DOHH2 (cell line): ENCODE results near the gene SIRT7.

ENCODE experiments used
- H3F3A ChIP-seq: fragments of 200-600 bp; sonication (generic), shearing (Covaris generic); 2 replicates; pipeline ENCODE4 v1.6.0; 2016; ENCODE audit warnings: antibody characterized with exemption, mild to moderate bottlenecking; ENCODE audit not compliant: control insufficient read depth, insufficient read depth
- H3K27ac ChIP-seq: fragments of 200-600 bp; sonication (generic); 2 replicates; pipeline ENCODE4 v1.5.1; 2014; ENCODE audit warnings: low read depth, mild to moderate bottlenecking, low read length, moderate library complexity
- H3K27me3 ChIP-seq: fragments of 200-600 bp; sonication (generic); 2 replicates; pipeline ENCODE4 v1.6.1; 2014; ENCODE audit warnings: mild to moderate bottlenecking, low read length, mixed read lengths; ENCODE audit not compliant: control insufficient read depth
- H3K36me3 ChIP-seq: fragments of 200-600 bp; sonication (generic); 2 replicates; pipeline ENCODE4 v1.6.1; 2014; ENCODE audit warnings: mild to moderate bottlenecking, low read length, moderate library complexity, mixed read lengths; ENCODE audit not compliant: control insufficient read depth
- H3K4me1 ChIP-seq: fragments of 200-600 bp; sonication (generic); 2 replicates; pipeline ENCODE4 v1.6.1; 2014; ENCODE audit warnings: mild to moderate bottlenecking, low read length, mixed read lengths; ENCODE audit not compliant: control insufficient read depth
- H3K4me2 ChIP-seq: fragments of 200-600 bp; sonication (generic); 2 replicates; pipeline ENCODE4 v1.6.0; 2014; ENCODE audit warnings: mild to moderate bottlenecking, low read length, moderate library complexity
- H3K4me3 ChIP-seq: fragments of 200-600 bp; sonication (generic); 2 replicates; pipeline ENCODE4 v1.5.1; 2014; ENCODE audit warnings: mild to moderate bottlenecking, low read length, mixed read lengths
- H3K79me2 ChIP-seq: fragments of 200-600 bp; sonication (generic); 2 replicates; pipeline ENCODE4 v1.6.1; 2014; ENCODE audit warnings: mild to moderate bottlenecking, low read length, mixed read lengths; ENCODE audit not compliant: control insufficient read depth
- H3K9me2 ChIP-seq: fragments of 200-600 bp; sonication (generic); replicated peaks from 2 replicates; pipeline ENCODE4 v1.6.1; 2014; ENCODE audit warnings: mild to moderate bottlenecking, low read length, mixed read lengths; ENCODE audit not compliant: control insufficient read depth
- H3K9me3 ChIP-seq: fragments of 200-600 bp; sonication (generic); 2 replicates; pipeline ENCODE4 v1.6.1; 2014; ENCODE audit warnings: antibody characterized with exemption, low read length, mixed read lengths; ENCODE audit not compliant: control insufficient read depth, insufficient read depth
- H4K20me1 ChIP-seq: fragments of 200-600 bp; sonication (generic); 2 replicates; pipeline ENCODE4 v1.6.0; 2014; ENCODE audit warnings: low read depth, mild to moderate bottlenecking, antibody characterized with exemption, low read length, moderate library complexity; ENCODE audit not compliant: control insufficient read depth, insufficient read depth
- EZH2phosphoT487 ChIP-seq: fragments of 200-600 bp; sonication (generic); IDR thresholded peaks from 2 replicates; pipeline ENCODE4 v1.6.1; 2017; ENCODE audit warnings: borderline replicate concordance, mild to moderate bottlenecking, antibody characterized with exemption, low read length, moderate library complexity, mixed read lengths
- TF ChIP-seq, protein P1 (sequence below): fragments of 200-600 bp; sonication (generic); IDR thresholded peaks from one replicate; pipeline ENCODE4 v1.5.1; 2014; ENCODE audit warnings: antibody characterized with exemption, mild to moderate bottlenecking, low read depth, low read length; ENCODE audit not compliant: poor library complexity, severe bottlenecking

The SIRT7 gene

GRCh38 chr17:81916234-81917001, 1.6 kb downstream of the SIRT7 start:
- peaks cover 67% of the 10 kb centered on the region for H3K36me3 ChIP-seq
- no peak overlapping the region for H3K27ac ChIP-seq
- H3K79me2 ChIP-seq: peaks cover 48% of the 10 kb centered on the region
- H3K9me2 ChIP-seq: no peaks in the 10 kb centered on the region
- H3F3A ChIP-seq: peaks cover 11% of the 10 kb centered on the region
- no peaks in the 10 kb centered on the region for H3K9me3 ChIP-seq
- peaks cover 23% of the 10 kb centered on the region; the same call in 1 of the 2 replicates for H4K20me1 ChIP-seq
- H3K27me3 ChIP-seq: no peaks in the 10 kb centered on the region
- H3K4me1 ChIP-seq: peaks cover 20% of the 10 kb centered on the region
- peak overlapping the region; percentile 84 for H3K4me3 ChIP-seq
- H3K4me2 ChIP-seq: peak overlapping the region; percentile 96
- TF ChIP-seq, protein P1, sequence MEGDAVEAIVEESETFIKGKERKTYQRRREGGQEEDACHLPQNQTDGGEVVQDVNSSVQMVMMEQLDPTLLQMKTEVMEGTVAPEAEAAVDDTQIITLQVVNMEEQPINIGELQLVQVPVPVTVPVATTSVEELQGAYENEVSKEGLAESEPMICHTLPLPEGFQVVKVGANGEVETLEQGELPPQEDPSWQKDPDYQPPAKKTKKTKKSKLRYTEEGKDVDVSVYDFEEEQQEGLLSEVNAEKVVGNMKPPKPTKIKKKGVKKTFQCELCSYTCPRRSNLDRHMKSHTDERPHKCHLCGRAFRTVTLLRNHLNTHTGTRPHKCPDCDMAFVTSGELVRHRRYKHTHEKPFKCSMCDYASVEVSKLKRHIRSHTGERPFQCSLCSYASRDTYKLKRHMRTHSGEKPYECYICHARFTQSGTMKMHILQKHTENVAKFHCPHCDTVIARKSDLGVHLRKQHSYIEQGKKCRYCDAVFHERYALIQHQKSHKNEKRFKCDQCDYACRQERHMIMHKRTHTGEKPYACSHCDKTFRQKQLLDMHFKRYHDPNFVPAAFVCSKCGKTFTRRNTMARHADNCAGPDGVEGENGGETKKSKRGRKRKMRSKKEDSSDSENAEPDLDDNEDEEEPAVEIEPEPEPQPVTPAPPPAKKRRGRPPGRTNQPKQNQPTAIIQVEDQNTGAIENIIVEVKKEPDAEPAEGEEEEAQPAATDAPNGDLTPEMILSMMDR: no peak

DNA sequence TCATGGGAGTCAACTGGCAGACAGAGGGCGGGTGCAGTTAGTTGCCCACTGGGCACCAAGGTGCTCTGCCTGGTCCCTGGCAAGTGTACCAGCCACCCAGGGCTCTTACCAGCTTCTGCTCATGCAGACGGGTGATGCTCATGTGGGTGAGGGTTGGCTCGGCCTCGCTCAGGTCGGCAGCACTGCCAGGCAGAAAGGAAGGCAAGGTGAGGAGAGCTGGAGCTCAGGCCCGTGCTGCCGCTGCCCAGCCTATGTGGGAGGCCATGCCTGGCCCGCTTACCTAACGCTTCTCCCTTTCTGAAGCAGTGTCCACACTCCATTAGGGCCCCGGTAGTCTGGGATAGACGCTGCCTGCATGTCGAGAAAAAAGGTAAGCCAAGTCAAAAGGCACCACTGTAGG, 2.6 kb downstream of the SIRT7 start:
- no peak overlapping the region for H3K4me2 ChIP-seq
- H3K9me3 ChIP-seq: no peaks in the 10 kb centered on the region
- peaks cover 68% of the 10 kb centered on the region for H3K36me3 ChIP-seq
- no peaks in the 10 kb centered on the region for H3K27me3 ChIP-seq
- H3K79me2 ChIP-seq: peaks cover 46% of the 10 kb centered on the region
- peaks cover 23% of the 10 kb centered on the region; the same call in 1 of the 2 replicates for H4K20me1 ChIP-seq
- H3K4me3 ChIP-seq: no peak overlapping the region
- TF ChIP-seq, protein P1: no peak
- no peak for TF ChIP-seq EZH2phosphoT487
- H3K9me2 ChIP-seq: no peaks in the 10 kb centered on the region
- peaks cover 10% of the 10 kb centered on the region for H3F3A ChIP-seq
- H3K4me1 ChIP-seq: peaks cover 21% of the 10 kb centered on the region
- no peak overlapping the region for H3K27ac ChIP-seq

DNA sequence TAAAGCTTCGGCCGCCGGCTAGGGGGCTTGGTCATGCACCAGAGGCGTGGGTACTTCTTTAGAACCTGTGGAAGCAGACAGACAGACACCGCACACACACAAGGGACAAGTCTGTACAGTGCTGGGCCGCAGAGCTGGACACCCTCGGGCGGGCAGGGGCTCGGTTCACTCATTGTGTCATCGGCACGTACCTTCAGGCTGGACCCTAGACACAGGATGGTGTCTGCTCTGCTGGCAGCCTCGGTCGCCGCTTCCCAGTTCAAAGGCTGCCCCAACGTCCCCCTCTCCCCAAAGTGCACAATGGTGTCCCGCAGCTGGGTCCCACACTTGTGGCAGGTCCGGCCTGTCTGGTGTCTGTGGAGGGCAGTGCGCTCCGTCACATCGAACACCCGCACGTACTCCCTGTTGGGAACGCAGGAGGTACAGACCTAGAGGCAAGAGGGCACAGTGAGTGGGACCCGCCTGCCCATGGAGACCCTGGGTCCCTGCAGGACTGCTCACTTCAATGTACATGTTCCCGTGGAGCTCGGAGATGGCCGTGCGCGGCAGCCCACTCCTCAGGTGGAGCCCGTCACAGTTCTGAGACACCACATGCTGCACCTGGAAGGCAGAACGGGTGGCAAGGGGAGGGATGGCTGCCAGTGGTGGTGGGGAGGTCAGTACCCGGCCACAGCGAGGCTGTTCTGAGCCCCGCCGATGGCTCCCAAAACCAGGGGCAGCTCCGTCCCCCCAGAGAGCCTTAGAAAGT, 3.7 kb downstream of the SIRT7 start:
- Histone ChIP-seq H3K27ac (no peak overlapping the region), H3K9me3 (no peaks in the 10 kb centered on the region), H3K9me2 (no peaks in the 10 kb centered on the region), H3K4me2 (no peak overlapping the region), H4K20me1 (peaks cover 23% of the 10 kb centered on the region; the same call in 1 of the 2 replicates), H3K79me2 (peaks cover 51% of the 10 kb centered on the region), H3K4me1 (peaks cover 32% of the 10 kb centered on the region), H3K4me3 (no peak overlapping the region), H3F3A (peaks cover 10% of the 10 kb centered on the region), H3K36me3 (peaks cover 66% of the 10 kb centered on the region), H3K27me3 (no peaks in the 10 kb centered on the region)
- TF ChIP-seq, protein P1: no peak
- no peak for TF ChIP-seq EZH2phosphoT487
